WTC11 (cell line): ENCODE measurements around the gene GPC5. TPM values are rescaled to one million over a fixed set of nuclear protein-coding genes. Genes with fewer than 3 reads are reported as not detected.

Source experiments
- ATAC-seq: fragments of 200-7000 bp; cut with Tn5 transposase; 2 replicates; pipeline ENCODE4 v1.10.0; 2021; ENCODE audit warnings: mild to moderate bottlenecking, moderate library complexity
- CTCF ChIA-PET: fragments of 300-600 bp; sonication (Branson Sonifier 250); formaldehyde crosslinking; loops from one replicate; lab custom pipeline; 2021; ENCODE audit warnings: antibody characterized with exemption; lab: Charles Lee
- POLR2A ChIA-PET: fragments of 350-600 bp; sonication (Branson Sonifier 250); formaldehyde crosslinking; loops from one replicate; lab custom pipeline; 2021; ENCODE audit warnings: antibody characterized with exemption; lab: Charles Lee
- DNase-seq: peaks from one replicate; pipeline ENCODE4 v3.0.0; 2021; ENCODE audit warnings: low spot score
- H3K27ac Mint-ChIP-seq: 2 replicates; pipeline ENCODE4 v1.8.0; 2021; ENCODE audit warnings: mixed read lengths
- H3K27me3 Mint-ChIP-seq: 2 replicates; pipeline ENCODE4 v1.8.0; 2021; ENCODE audit warnings: low read depth, mild to moderate bottlenecking, moderate library complexity, mixed read lengths
- H3K36me3 Mint-ChIP-seq: 2 replicates; pipeline ENCODE4 v1.8.0; 2021; ENCODE audit warnings: mixed read lengths
- H3K4me1 Mint-ChIP-seq: 2 replicates; pipeline ENCODE4 v1.8.0; 2022; ENCODE audit warnings: mixed read lengths
- H3K4me3 Mint-ChIP-seq: 2 replicates; pipeline ENCODE4 v1.8.0; 2021; ENCODE audit warnings: mild to moderate bottlenecking, moderate library complexity, mixed read lengths
- H3K9me3 Mint-ChIP-seq: 2 replicates; pipeline ENCODE4 v1.8.0; 2021; ENCODE audit warnings: mixed read lengths
- ATF1 ChIP-seq: sonication (generic); formaldehyde crosslinking; IDR thresholded peaks from 2 replicates; pipeline ENCODE4 v1.8.1; 2023; ENCODE audit warnings: mild to moderate bottlenecking, moderate library complexity, missing genetic modification reagents
- CBFB ChIP-seq: sonication (generic); formaldehyde crosslinking; IDR thresholded peaks from 2 replicates; pipeline ENCODE4 v1.8.1; 2022; ENCODE audit warnings: mild to moderate bottlenecking, low read depth, missing genetic modification reagents
- CREB1 ChIP-seq: sonication (generic); formaldehyde crosslinking; IDR thresholded peaks from 2 replicates; pipeline ENCODE4 v1.8.0; 2023; ENCODE audit warnings: mild to moderate bottlenecking, missing genetic modification reagents
- CREM ChIP-seq: sonication (generic); formaldehyde crosslinking; IDR thresholded peaks from 2 replicates; pipeline ENCODE4 v1.8.1; 2022; ENCODE audit warnings: mild to moderate bottlenecking, missing genetic modification reagents, moderate library complexity
- ETV6 ChIP-seq: sonication (generic); formaldehyde crosslinking; IDR thresholded peaks from 2 replicates; pipeline ENCODE4 v1.8.1; 2022; ENCODE audit warnings: mild to moderate bottlenecking, missing genetic modification reagents
- FOXJ3 ChIP-seq: sonication (generic); formaldehyde crosslinking; IDR thresholded peaks from 2 replicates; pipeline ENCODE4 v1.9.0; 2021; ENCODE audit warnings: missing genetic modification reagents, mild to moderate bottlenecking, borderline replicate concordance
- FOXK1 ChIP-seq: sonication (generic); formaldehyde crosslinking; IDR thresholded peaks from 2 replicates; pipeline ENCODE4 v1.8.0; 2022; ENCODE audit warnings: mild to moderate bottlenecking, moderate library complexity, missing genetic modification reagents
- GTF2I ChIP-seq: fragments of 250-450 bp; sonication (Bioruptor Pico); conservative IDR thresholded peaks from 2 replicates; pipeline ENCODE4 v1.4.0; 2021; ENCODE audit warnings: mild to moderate bottlenecking
- IRF2 ChIP-seq: sonication (generic); formaldehyde crosslinking; IDR thresholded peaks from 2 replicates; pipeline ENCODE4 v1.8.0; 2022; ENCODE audit warnings: low read depth, missing genetic modification reagents, borderline replicate concordance
- JAZF1 ChIP-seq: fragments of 250-450 bp; sonication (Bioruptor Pico); IDR thresholded peaks from 2 replicates; pipeline ENCODE4 v1.9.0; 2021; ENCODE audit warnings: moderate library complexity, mild to moderate bottlenecking, inconsistent platforms
- JUN ChIP-seq: sonication (generic); formaldehyde crosslinking; IDR thresholded peaks from 2 replicates; pipeline ENCODE4 v1.8.0; 2023; ENCODE audit warnings: mild to moderate bottlenecking, missing genetic modification reagents
- NFATC4 ChIP-seq: fragments of 250-450 bp; sonication (Bioruptor Pico); IDR thresholded peaks from 2 replicates; pipeline ENCODE4 v1.9.0; 2021; ENCODE audit warnings: mild to moderate bottlenecking
- PRDM15 ChIP-seq: sonication (generic); formaldehyde crosslinking; IDR thresholded peaks from 2 replicates; pipeline ENCODE4 v1.8.0; 2022; ENCODE audit warnings: missing genetic modification reagents
- SP1 ChIP-seq: sonication (generic); formaldehyde crosslinking; conservative IDR thresholded peaks from 2 replicates; pipeline ENCODE4 v1.8.1; 2022; ENCODE audit warnings: missing genetic modification reagents
- ZNF138 ChIP-seq: sonication (generic); formaldehyde crosslinking; conservative IDR thresholded peaks from 2 replicates; pipeline ENCODE4 v1.8.1; 2022; ENCODE audit warnings: mild to moderate bottlenecking, moderate library complexity, missing genetic modification reagents
- ZNF263 ChIP-seq: sonication (generic); formaldehyde crosslinking; IDR thresholded peaks from 2 replicates; pipeline ENCODE4 v1.8.1; 2022; ENCODE audit warnings: low read depth, mild to moderate bottlenecking, moderate library complexity, missing genetic modification reagents
- ZNF416 ChIP-seq: fragments of 250-450 bp; sonication (Bioruptor Pico); IDR thresholded peaks from 2 replicates; pipeline ENCODE4 v1.9.0; 2021; ENCODE audit warnings: mild to moderate bottlenecking, inconsistent platforms
- total RNA-seq: library from RNA; stranded (reverse); gene quantifications from 3 replicates; pipeline ENCODE4 v1.2.3, GENCODE V29; 2021
- TF ChIP-seq, protein P1 (sequence below): sonication (generic); formaldehyde crosslinking; IDR thresholded peaks from 2 replicates; pipeline ENCODE4 v1.8.1; 2022; ENCODE audit warnings: missing genetic modification reagents, borderline replicate concordance
- TF ChIP-seq, protein P2 (sequence below): sonication (generic); formaldehyde crosslinking; conservative IDR thresholded peaks from 2 replicates; pipeline ENCODE4 v1.8.1; 2023; ENCODE audit warnings: mild to moderate bottlenecking, low read depth, missing genetic modification reagents, moderate library complexity
- TF ChIP-seq, protein P3 (sequence below): sonication (generic); formaldehyde crosslinking; IDR thresholded peaks from 2 replicates; pipeline ENCODE4 v1.8.0; 2022; ENCODE audit warnings: mild to moderate bottlenecking, missing genetic modification reagents
- TF ChIP-seq, protein P4 (sequence below): sonication (generic); formaldehyde crosslinking; IDR thresholded peaks from 2 replicates; pipeline ENCODE4 v1.8.0; 2023; ENCODE audit warnings: missing genetic modification reagents
- TF ChIP-seq, protein P5 (sequence below): sonication (generic); formaldehyde crosslinking; IDR thresholded peaks from 2 replicates; pipeline ENCODE4 v1.8.1; 2023; ENCODE audit warnings: mild to moderate bottlenecking, missing genetic modification reagents, moderate library complexity

The GPC5 gene
- total RNA-seq, 1 experiment from 2014 or later = 0.46 TPM

GRCh38 chr13:91540158-91540736 is 141.8 kb downstream of the GPC5 start:
- H3K4me3 Mint-ChIP-seq = no peak overlapping the region
- ATAC-seq (no peak), DNase-seq (no peak)
- ChIA-PET CTCF (no interaction called here), POLR2A (no interaction called here)
- H3K4me1 Mint-ChIP-seq = peaks cover 5% of the 10 kb centered on the region
- H3K9me3 Mint-ChIP-seq = no peaks in the 10 kb centered on the region
- no peaks in the 10 kb centered on the region for H3K36me3 Mint-ChIP-seq
- H3K27ac Mint-ChIP-seq = no peak overlapping the region
- H3K27me3 Mint-ChIP-seq = no peaks in the 10 kb centered on the region
- TF ChIP-seq CREB1 (CRISPR knock-in tag) (no peak), JUN (no peak), ZNF416 (CRISPR knock-in tag) (no peak), SP1 (CRISPR knock-in tag) (no peak), JAZF1 (no peak), CREM (CRISPR knock-in tag) (no peak)
- TF ChIP-seq, protein P1, sequence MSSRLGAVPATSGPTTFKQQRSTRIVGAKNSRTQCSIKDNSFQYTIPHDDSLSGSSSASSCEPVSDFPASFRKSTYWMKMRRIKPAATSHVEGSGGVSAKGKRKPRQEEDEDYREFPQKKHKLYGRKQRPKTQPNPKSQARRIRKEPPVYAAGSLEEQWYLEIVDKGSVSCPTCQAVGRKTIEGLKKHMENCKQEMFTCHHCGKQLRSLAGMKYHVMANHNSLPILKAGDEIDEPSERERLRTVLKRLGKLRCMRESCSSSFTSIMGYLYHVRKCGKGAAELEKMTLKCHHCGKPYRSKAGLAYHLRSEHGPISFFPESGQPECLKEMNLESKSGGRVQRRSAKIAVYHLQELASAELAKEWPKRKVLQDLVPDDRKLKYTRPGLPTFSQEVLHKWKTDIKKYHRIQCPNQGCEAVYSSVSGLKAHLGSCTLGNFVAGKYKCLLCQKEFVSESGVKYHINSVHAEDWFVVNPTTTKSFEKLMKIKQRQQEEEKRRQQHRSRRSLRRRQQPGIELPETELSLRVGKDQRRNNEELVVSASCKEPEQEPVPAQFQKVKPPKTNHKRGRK (CRISPR knock-in tag) = no peak
- TF ChIP-seq, protein P2, sequence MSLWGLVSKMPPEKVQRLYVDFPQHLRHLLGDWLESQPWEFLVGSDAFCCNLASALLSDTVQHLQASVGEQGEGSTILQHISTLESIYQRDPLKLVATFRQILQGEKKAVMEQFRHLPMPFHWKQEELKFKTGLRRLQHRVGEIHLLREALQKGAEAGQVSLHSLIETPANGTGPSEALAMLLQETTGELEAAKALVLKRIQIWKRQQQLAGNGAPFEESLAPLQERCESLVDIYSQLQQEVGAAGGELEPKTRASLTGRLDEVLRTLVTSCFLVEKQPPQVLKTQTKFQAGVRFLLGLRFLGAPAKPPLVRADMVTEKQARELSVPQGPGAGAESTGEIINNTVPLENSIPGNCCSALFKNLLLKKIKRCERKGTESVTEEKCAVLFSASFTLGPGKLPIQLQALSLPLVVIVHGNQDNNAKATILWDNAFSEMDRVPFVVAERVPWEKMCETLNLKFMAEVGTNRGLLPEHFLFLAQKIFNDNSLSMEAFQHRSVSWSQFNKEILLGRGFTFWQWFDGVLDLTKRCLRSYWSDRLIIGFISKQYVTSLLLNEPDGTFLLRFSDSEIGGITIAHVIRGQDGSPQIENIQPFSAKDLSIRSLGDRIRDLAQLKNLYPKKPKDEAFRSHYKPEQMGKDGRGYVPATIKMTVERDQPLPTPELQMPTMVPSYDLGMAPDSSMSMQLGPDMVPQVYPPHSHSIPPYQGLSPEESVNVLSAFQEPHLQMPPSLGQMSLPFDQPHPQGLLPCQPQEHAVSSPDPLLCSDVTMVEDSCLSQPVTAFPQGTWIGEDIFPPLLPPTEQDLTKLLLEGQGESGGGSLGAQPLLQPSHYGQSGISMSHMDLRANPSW = no peak

GRCh38 chr13:91544723-91545122 is 146.3 kb downstream of the GPC5 start:
- TF ChIP-seq JAZF1 (no peak), PRDM15 (CRISPR knock-in tag) (peak; percentile 98), FOXJ3 (no peak), FOXK1 (CRISPR knock-in tag) (0 out of 2 replicates have a peak, but pooled peaks have one; percentile 21), ATF1 (CRISPR knock-in tag) (no peak), NFATC4 (CRISPR knock-in tag) (no peak), GTF2I (CRISPR knock-in tag) (no peak)
- TF ChIP-seq, protein P3, sequence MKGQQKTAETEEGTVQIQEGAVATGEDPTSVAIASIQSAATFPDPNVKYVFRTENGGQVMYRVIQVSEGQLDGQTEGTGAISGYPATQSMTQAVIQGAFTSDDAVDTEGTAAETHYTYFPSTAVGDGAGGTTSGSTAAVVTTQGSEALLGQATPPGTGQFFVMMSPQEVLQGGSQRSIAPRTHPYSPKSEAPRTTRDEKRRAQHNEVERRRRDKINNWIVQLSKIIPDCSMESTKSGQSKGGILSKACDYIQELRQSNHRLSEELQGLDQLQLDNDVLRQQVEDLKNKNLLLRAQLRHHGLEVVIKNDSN = 0 out of 2 replicates have a peak, but pooled peaks have one; percentile 28
- no peaks in the 10 kb centered on the region for H3K27me3 Mint-ChIP-seq
- ChIA-PET POLR2A (no interaction called here), CTCF (no interaction called here)
- ATAC-seq = peak; percentile 99
- no peak overlapping the region for H3K27ac Mint-ChIP-seq
- peak; percentile 47 for DNase-seq
- peaks cover 5% of the 10 kb centered on the region for H3K4me1 Mint-ChIP-seq
- H3K4me3 Mint-ChIP-seq = no peak overlapping the region
- no peaks in the 10 kb centered on the region for H3K36me3 Mint-ChIP-seq
- peaks cover 12% of the 10 kb centered on the region for H3K9me3 Mint-ChIP-seq

DNA sequence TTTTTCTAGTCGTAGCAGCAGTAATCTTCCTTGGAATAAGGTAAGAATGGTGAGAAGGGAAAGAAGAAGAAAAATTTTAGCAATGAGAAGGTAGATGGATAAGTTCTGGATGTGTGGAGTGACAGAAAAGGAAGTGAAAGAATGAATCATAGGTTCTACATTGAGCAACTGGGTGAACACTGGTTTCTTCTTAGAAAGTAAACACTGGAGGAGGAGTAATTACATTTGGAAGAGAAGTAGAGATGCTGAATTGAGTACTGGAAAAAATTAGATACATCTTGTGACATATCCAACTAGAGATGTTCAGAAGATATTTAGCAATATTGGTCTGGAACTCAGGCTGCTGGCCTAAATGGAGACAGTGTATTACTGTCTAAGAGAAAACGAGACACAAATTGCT is 148.5 kb downstream of the GPC5 start:
- CTCF ChIA-PET = no interaction called here
- ATAC-seq = no peak

More for the DNA sequence above, 148.5 kb downstream of the GPC5 start:
- POLR2A ChIA-PET = no interaction called here
- Mint-ChIP-seq H3K27ac (no peak overlapping the region), H3K9me3 (peaks cover 31% of the 10 kb centered on the region), H3K4me3 (no peak overlapping the region), H3K4me1 (peaks cover 5% of the 10 kb centered on the region), H3K36me3 (peaks cover 14% of the 10 kb centered on the region), H3K27me3 (no peaks in the 10 kb centered on the region)
- no peak for DNase-seq
- TF ChIP-seq ETV6 (CRISPR knock-in tag) = no peak
- no peak for TF ChIP-seq IRF2 (CRISPR knock-in tag)
- TF ChIP-seq, protein P4, sequence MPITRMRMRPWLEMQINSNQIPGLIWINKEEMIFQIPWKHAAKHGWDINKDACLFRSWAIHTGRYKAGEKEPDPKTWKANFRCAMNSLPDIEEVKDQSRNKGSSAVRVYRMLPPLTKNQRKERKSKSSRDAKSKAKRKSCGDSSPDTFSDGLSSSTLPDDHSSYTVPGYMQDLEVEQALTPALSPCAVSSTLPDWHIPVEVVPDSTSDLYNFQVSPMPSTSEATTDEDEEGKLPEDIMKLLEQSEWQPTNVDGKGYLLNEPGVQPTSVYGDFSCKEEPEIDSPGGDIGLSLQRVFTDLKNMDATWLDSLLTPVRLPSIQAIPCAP = no peak
- TF ChIP-seq ZNF138 (CRISPR knock-in tag) = no peak
- TF ChIP-seq CBFB (CRISPR knock-in tag) = no peak
- TF ChIP-seq, protein P5, sequence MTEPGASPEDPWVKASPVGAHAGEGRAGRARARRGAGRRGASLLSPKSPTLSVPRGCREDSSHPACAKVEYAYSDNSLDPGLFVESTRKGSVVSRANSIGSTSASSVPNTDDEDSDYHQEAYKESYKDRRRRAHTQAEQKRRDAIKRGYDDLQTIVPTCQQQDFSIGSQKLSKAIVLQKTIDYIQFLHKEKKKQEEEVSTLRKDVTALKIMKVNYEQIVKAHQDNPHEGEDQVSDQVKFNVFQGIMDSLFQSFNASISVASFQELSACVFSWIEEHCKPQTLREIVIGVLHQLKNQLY (CRISPR knock-in tag) = no peak
- TF ChIP-seq ZNF263 (CRISPR knock-in tag) = no peak
